Skin of body (tissue), 1 donor: ENCODE measurements around the gene TRIM67. TPM values are rescaled to one million over a fixed set of nuclear protein-coding genes. Genes with fewer than 3 reads are reported as not detected.

Experiments used
- total RNA-seq: library from RNA; depleted of rRNA; stranded (reverse); fragments of >200 nt; gene quantifications from one replicate; pipeline ENCODE4 v1.2.3, GENCODE V29; 2014

Gene TRIM67
- total RNA-seq, 1 donor from 2014 or later: 0.10 TPM

Other genes starting within 250 kb of the TRIM67 start
- 16.7 TPM for gene TTC13, start 183.2 kb upstream of the TRIM67 start, total RNA-seq
- 9.5 TPM for gene ARV1, start 183.0 kb upstream of the TRIM67 start, total RNA-seq
- gene FAM89A, start 121.8 kb upstream of the TRIM67 start, total RNA-seq: 14.6 TPM
- 35.4 TPM for gene GNPAT, start 79.2 kb downstream of the TRIM67 start, total RNA-seq
- 18.3 TPM for gene EXOC8, start 175.8 kb downstream of the TRIM67 start, total RNA-seq
- gene SPRTN, start 176.2 kb downstream of the TRIM67 start, total RNA-seq: 10.2 TPM